ENCODE data around the gene TP53I11.

The TP53I11 gene

DNA sequence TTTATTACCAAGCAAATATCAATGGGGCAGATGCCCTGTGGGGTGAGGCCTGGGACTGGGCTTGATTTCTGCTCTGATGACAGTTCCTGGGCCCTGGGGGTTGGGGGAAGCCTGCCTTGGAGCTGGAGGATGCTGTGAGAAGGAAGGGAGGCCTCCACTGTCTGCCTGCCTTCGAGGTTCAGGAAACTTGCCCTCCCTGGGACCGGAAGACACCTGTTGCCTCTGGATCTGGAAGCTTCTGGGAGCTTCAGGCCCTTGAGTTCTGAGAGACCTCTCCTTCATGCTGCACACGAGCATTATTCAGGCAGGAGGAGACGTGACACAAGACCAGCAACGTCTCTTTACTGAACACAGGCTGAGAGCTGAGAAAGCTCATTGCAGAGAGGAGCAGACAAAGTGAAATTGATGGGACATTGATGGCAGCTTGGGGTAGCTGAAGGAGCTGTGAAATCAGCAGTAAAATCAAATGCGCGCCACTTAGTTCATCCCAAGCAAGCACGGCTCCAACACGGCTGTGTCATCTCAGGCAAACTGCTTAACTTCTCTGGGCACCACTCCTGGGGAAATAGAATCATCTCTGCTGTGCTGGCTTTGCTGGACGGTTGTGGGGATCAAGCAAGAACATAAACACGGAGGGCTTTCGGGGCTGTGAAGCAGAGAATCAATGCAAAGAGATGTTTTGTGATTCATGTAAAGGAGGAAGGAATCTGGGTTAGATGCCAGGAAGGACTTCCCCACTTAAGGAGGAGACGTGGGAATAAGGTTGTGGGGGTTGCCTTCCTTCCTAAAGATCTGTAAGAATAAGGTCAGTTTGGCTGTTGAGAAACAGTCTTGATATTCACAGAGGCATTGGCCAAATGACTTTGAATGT is 64.5 kb downstream of the TP53I11 start:
- H3K36me3 ChIP-seq (ENCODE audit: insufficient read depth, low read length), result no peaks in the 10 kb centered on the region
- H4K20me1 ChIP-seq (ENCODE audit: insufficient read depth, low read length), result no peaks in the 10 kb centered on the region
- no peak overlapping the region for H2AFZ ChIP-seq (ENCODE audit: low read length)
- TF ChIP-seq, protein P1, sequence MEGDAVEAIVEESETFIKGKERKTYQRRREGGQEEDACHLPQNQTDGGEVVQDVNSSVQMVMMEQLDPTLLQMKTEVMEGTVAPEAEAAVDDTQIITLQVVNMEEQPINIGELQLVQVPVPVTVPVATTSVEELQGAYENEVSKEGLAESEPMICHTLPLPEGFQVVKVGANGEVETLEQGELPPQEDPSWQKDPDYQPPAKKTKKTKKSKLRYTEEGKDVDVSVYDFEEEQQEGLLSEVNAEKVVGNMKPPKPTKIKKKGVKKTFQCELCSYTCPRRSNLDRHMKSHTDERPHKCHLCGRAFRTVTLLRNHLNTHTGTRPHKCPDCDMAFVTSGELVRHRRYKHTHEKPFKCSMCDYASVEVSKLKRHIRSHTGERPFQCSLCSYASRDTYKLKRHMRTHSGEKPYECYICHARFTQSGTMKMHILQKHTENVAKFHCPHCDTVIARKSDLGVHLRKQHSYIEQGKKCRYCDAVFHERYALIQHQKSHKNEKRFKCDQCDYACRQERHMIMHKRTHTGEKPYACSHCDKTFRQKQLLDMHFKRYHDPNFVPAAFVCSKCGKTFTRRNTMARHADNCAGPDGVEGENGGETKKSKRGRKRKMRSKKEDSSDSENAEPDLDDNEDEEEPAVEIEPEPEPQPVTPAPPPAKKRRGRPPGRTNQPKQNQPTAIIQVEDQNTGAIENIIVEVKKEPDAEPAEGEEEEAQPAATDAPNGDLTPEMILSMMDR (IDR thresholded peaks at IDR 0.05; ENCODE audit: low read length), result no peak
- TF ChIP-seq EZH2 (IDR thresholded peaks at IDR 0.05; ENCODE audit: borderline replicate concordance, low read length), result no peak
- H3K27ac ChIP-seq (ENCODE audit: low read depth, low read length, poor library complexity, severe bottlenecking), result no peak overlapping the region
- no peaks in the 10 kb centered on the region for H3F3A ChIP-seq (ENCODE audit: insufficient read depth, low read length)
- H3K9me3 ChIP-seq (ENCODE audit: low read length), result no peaks in the 10 kb centered on the region
- no peaks in the 10 kb centered on the region for H3K79me2 ChIP-seq (ENCODE audit: insufficient read depth, low read length)
- no peaks in the 10 kb centered on the region for H3K27me3 ChIP-seq (ENCODE audit: insufficient read depth, low read length)
- H3K9me2 ChIP-seq (ENCODE audit: low read depth, low read length), result no peaks in the 10 kb centered on the region
- no peaks in the 10 kb centered on the region for H3K4me1 ChIP-seq (ENCODE audit: insufficient read depth, low read length, severe bottlenecking)
- H3K4me3 ChIP-seq (ENCODE audit: low read depth, low read length, poor library complexity, severe bottlenecking), result no peak overlapping the region
- no peak overlapping the region for H3K4me2 ChIP-seq (ENCODE audit: low read length)
- H3K9ac ChIP-seq (ENCODE audit: low read length), result no peak overlapping the region

DNA sequence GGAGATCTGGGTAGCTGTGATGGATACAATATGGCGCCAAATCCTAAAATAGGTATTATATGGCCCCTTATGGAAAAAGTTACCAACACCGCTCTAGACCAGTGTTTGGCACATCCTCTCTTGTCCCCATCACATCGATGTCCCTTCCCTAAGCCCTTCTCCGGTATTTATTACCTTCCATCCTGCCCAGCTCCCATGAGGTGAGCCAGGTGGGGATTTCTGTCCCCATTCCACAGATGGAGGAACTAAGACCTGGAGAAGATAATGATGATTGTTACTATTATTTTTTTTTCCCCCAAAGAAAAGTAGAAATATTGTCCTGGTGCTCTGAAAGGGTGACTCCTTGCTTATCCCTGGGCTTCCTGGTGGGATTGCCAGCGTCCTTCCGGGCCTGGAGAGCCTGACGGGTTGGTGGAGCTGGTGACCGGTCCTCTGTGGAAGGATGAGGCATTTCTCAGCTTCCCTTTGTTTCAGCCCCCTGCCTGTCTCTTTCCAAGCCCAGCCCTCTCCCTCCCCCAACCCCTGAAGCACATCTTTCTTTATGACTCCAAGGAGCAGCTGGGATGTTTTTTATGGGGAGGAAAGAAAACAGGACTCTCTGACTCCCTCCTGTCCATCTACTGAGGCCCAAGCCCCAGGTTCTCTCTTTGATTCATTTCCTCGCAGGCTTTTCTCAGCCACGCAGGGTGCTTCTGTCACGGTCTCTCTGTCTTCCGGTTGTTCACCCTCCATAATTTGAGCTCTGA is 65.4 kb downstream of the TP53I11 start:
- TF ChIP-seq, protein P1 (IDR thresholded peaks at IDR 0.05; ENCODE audit: low read length), result no peak
- TF ChIP-seq EZH2 (IDR thresholded peaks at IDR 0.05; ENCODE audit: borderline replicate concordance, low read length), result no peak
- Histone ChIP-seq H3K36me3 (ENCODE audit: insufficient read depth, low read length) (no peaks in the 10 kb centered on the region), H3K9me2 (ENCODE audit: low read depth, low read length) (no peaks in the 10 kb centered on the region)

DNA sequence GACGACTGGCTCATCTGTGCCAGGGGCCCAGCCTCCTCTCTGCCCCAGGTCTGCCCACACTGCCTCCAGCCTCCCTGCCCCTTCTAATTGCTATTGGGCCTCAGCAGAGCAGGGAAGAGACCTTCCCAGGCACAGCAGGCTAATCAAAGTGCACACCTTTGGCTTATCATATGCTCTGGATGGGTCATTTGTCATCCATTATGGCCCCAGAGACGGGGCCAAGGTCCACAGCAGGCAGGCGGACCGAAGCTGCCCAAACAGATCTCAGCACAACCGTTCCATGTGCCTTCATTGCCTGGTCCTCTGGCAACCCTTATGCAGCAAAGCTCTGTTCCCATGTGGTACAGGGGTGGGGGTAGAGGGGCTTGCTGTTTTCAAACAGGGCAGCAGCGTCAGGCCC is 66.6 kb downstream of the TP53I11 start:
- H3K9ac ChIP-seq (ENCODE audit: low read length), result no peak overlapping the region
- no peak overlapping the region for H3K4me3 ChIP-seq (ENCODE audit: low read depth, low read length, poor library complexity, severe bottlenecking)
- TF ChIP-seq, protein P1 (IDR thresholded peaks at IDR 0.05; ENCODE audit: low read length), result no peak
- TF ChIP-seq EZH2 (IDR thresholded peaks at IDR 0.05; ENCODE audit: borderline replicate concordance, low read length), result no peak
- H3K4me1 ChIP-seq (ENCODE audit: insufficient read depth, low read length, severe bottlenecking), result no peaks in the 10 kb centered on the region
- H3F3A ChIP-seq (ENCODE audit: insufficient read depth, low read length), result no peaks in the 10 kb centered on the region
- H2AFZ ChIP-seq (ENCODE audit: low read length), result no peak overlapping the region
- no peaks in the 10 kb centered on the region for H4K20me1 ChIP-seq (ENCODE audit: insufficient read depth, low read length)
- no peaks in the 10 kb centered on the region for H3K9me2 ChIP-seq (ENCODE audit: low read depth, low read length)
- H3K79me2 ChIP-seq (ENCODE audit: insufficient read depth, low read length), result no peaks in the 10 kb centered on the region
- H3K4me2 ChIP-seq (ENCODE audit: low read length), result no peak overlapping the region
- no peaks in the 10 kb centered on the region for H3K36me3 ChIP-seq (ENCODE audit: insufficient read depth, low read length)
- H3K27ac ChIP-seq (ENCODE audit: low read depth, low read length, poor library complexity, severe bottlenecking), result no peak overlapping the region
- no peaks in the 10 kb centered on the region for H3K9me3 ChIP-seq (ENCODE audit: low read length)
- H3K27me3 ChIP-seq (ENCODE audit: insufficient read depth, low read length), result peaks cover 4% of the 10 kb centered on the region; the same call in 1 of the 2 replicates

More for the DNA sequence above, 65.4 kb downstream of the TP53I11 start:
- Histone ChIP-seq H3K27me3 (ENCODE audit: insufficient read depth, low read length) (no peaks in the 10 kb centered on the region), H3K9ac (ENCODE audit: low read length) (no peak overlapping the region), H3K4me1 (ENCODE audit: insufficient read depth, low read length, severe bottlenecking) (no peaks in the 10 kb centered on the region), H3K27ac (ENCODE audit: low read depth, low read length, poor library complexity, severe bottlenecking) (no peak overlapping the region), H3K9me3 (ENCODE audit: low read length) (no peaks in the 10 kb centered on the region), H4K20me1 (ENCODE audit: insufficient read depth, low read length) (no peaks in the 10 kb centered on the region), H3K4me2 (ENCODE audit: low read length) (no peak overlapping the region), H3K4me3 (ENCODE audit: low read depth, low read length, poor library complexity, severe bottlenecking) (no peak overlapping the region), H3K79me2 (ENCODE audit: insufficient read depth, low read length) (no peaks in the 10 kb centered on the region), H2AFZ (ENCODE audit: low read length) (no peak overlapping the region), H3F3A (ENCODE audit: insufficient read depth, low read length) (no peaks in the 10 kb centered on the region)

Data from OCI-LY1 (cell line).